GM12878 (cell line): ENCODE data around the gene PHF20. TPM values are rescaled to one million over a fixed set of nuclear protein-coding genes. Genes with fewer than 3 reads are reported as not detected.

Source experiments
- BHLHE40 ChIP-seq, 2 experiments: fragments of 450-650 bp in 1 of 2; IDR thresholded peaks; 2 replicates each; pipeline ENCODE4 v1.6.1; 2011 to 2017; ENCODE audit warnings: low read depth in 2 of 2, borderline replicate concordance in 1 of 2, improper control_type of control experiment in 1 of 2, low read length in 1 of 2, mild to moderate bottlenecking in 1 of 2
- CHD2 ChIP-seq: IDR thresholded peaks from 2 replicates; pipeline ENCODE4 v1.6.1; 2011; ENCODE audit warnings: low read depth, low read length, improper control_type of control experiment, borderline replicate concordance
- CHD4 ChIP-seq: fragments of 200-600 bp; sonication (generic); IDR thresholded peaks from 2 replicates; pipeline ENCODE4 v1.6.1; 2016; ENCODE audit warnings: mild to moderate bottlenecking
- EP300 ChIP-seq, 2 experiments: fragments of 150-350 bp in 1 of 2; IDR thresholded peaks; 2 replicates each; pipeline ENCODE4 v1.6.1; 2011 to 2012; ENCODE audit warnings: low read depth in 2 of 2, low read length in 2 of 2, borderline replicate concordance in 1 of 2, improper control_type of control experiment in 1 of 2, inconsistent platforms in 1 of 2; ENCODE audit not compliant: control insufficient read depth in 1 of 2
- ETV6 ChIP-seq, 2 experiments: fragments of 450-650 bp in 1 of 2; IDR thresholded peaks in 1 of 2; conservative IDR thresholded peaks in 1 of 2; 2 replicates each; pipeline ENCODE4 v1.6.1; 2014; ENCODE audit warnings: antibody characterized with exemption in 1 of 2, borderline replicate concordance in 1 of 2, low read depth in 1 of 2, mild to moderate bottlenecking in 1 of 2, moderate library complexity in 1 of 2
- GABPA ChIP-seq: IDR thresholded peaks from 2 replicates; pipeline ENCODE4 v1.6.1; 2014; ENCODE audit warnings: antibody characterized with exemption, low read depth, mild to moderate bottlenecking, inconsistent platforms
- KAT2A ChIP-seq: conservative IDR thresholded peaks from 2 replicates; pipeline ENCODE4 v1.6.1; 2011; ENCODE audit warnings: low read depth, low read length; ENCODE audit not compliant: control insufficient read depth
- MTA2 ChIP-seq: fragments of 450-650 bp; IDR thresholded peaks from 2 replicates; pipeline ENCODE4 v1.6.1; 2016; ENCODE audit warnings: low read depth, mild to moderate bottlenecking, moderate library complexity
- MYC ChIP-seq: IDR thresholded peaks from 2 replicates; pipeline ENCODE4 v1.6.1; 2011; ENCODE audit warnings: mild to moderate bottlenecking, low read length, moderate library complexity, inconsistent platforms; ENCODE audit not compliant: insufficient read depth, insufficient replicate concordance, insufficient read length, severe bottlenecking
- NBN ChIP-seq: fragments of 450-650 bp; IDR thresholded peaks from 2 replicates; pipeline ENCODE4 v1.6.1; 2016
- NKRF ChIP-seq: fragments of 450-650 bp; conservative IDR thresholded peaks from 2 replicates; pipeline ENCODE4 v1.6.1; 2017; ENCODE audit warnings: mild to moderate bottlenecking, moderate library complexity
- NR2F1 ChIP-seq: fragments of 450-650 bp; conservative IDR thresholded peaks from 2 replicates; pipeline ENCODE4 v1.6.1; 2017; ENCODE audit warnings: mild to moderate bottlenecking
- NRF1 ChIP-seq: conservative IDR thresholded peaks from 2 replicates; pipeline ENCODE4 v1.6.1; 2011; ENCODE audit warnings: mild to moderate bottlenecking, low read depth, low read length, improper control_type of control experiment
- POLR2A ChIP-seq: IDR thresholded peaks from 2 replicates; pipeline ENCODE4 v1.6.1; 2011; ENCODE audit warnings: low read depth, mild to moderate bottlenecking, low read length
- SIN3A ChIP-seq: IDR thresholded peaks from 2 replicates; pipeline ENCODE4 v1.6.1; 2012; ENCODE audit warnings: low read depth, low read length, improper control_type of control experiment
- SMARCA5 ChIP-seq: fragments of 450-650 bp; IDR thresholded peaks from 2 replicates; pipeline ENCODE4 v1.6.1; 2017; ENCODE audit warnings: mild to moderate bottlenecking
- SREBF2 ChIP-seq: IDR thresholded peaks from 2 replicates; pipeline ENCODE4 v1.6.1; 2012; ENCODE audit warnings: mild to moderate bottlenecking, low read length
- SUPT20H ChIP-seq: IDR thresholded peaks from 2 replicates; pipeline ENCODE4 v1.6.1; 2011; ENCODE audit warnings: low read depth, mild to moderate bottlenecking, low read length, moderate library complexity, borderline replicate concordance; ENCODE audit not compliant: control insufficient read depth
- polyA plus RNA-seq, 11 experiments: library from polyadenylated mRNA; depleted of rRNA in 4 of 11; unstranded in 6 of 11; stranded (reverse) in 5 of 11; fragments of >200 nt; fragmentation: Nextera tagmentation in 4 of 11; fragmentation: Illumina TruSeq in 1 of 11; extraction: Ambion mirVana in 4 of 11; extraction: Trizol in 1 of 11; gene quantifications; 1 replicate in 1 of 11; 2 replicates in 10 of 11; pipeline versions ENCODE4 v1.2.1 to v1.2.3, GENCODE V29; 2011 to 2016; ENCODE audit warnings: inconsistent platforms in 2 of 11, missing spikeins in 2 of 11, low read depth in 1 of 11
- total RNA-seq, 4 experiments: library from RNA; depleted of rRNA in 3 of 4; stranded (reverse); fragments of >200 nt in 3 of 4; fragmentation: Illumina TruSeq in 1 of 4; extraction: Trizol in 1 of 4; gene quantifications; 2 replicates each; pipeline versions ENCODE4 v1.2.1 to v1.2.3, GENCODE V29; 2013 to 2021
- TF ChIP-seq, protein P1 (sequence below): fragments of 450-650 bp; formaldehyde crosslinking; IDR thresholded peaks from 2 replicates; pipeline ENCODE4 v1.4.0; 2022; ENCODE audit warnings: mild to moderate bottlenecking, moderate library complexity
- TF ChIP-seq, protein P2 (sequence below): fragments of 150-350 bp; IDR thresholded peaks from 2 replicates; pipeline ENCODE4 v1.6.1; 2016; ENCODE audit warnings: low read depth, low read length

PHF20 gene
- total and polyA plus RNA-seq, 10 of the 15 experiments (the other 5 are each of a cell fraction or from before 2014, with no cell fraction given), result 31.6 to 91.2 (median 46.8) TPM

GRCh38 chr20:35741892-35742740 is 29.7 kb upstream of the PHF20 start, which contains the start of gene RBM39 (continued):
- TF ChIP-seq EP300 (IDR thresholded peaks at IDR 0.05; ENCODE audit: borderline replicate concordance in 1 of 2, control insufficient read depth in 1 of 2, low read depth in 2 of 2, low read length in 2 of 2), result 0 out of 4 replicates have a peak, but pooled peaks of 1 of the 2 experiments have one; percentile 46
- no peak for TF ChIP-seq GABPA
- 0 out of 2 replicates have a peak, but pooled peaks have one; percentile 30 for TF ChIP-seq KAT2A
- TF ChIP-seq NKRF, result peak; percentile 62; the same call in 1 of the 2 replicates
- peak; percentile 82 for TF ChIP-seq MYC
- TF ChIP-seq CHD4, result no peak
- peak; percentile 55; the same call in 1 of the 2 replicates for TF ChIP-seq SIN3A
- TF ChIP-seq SMARCA5, result no peak; the same call in 1 of the 2 replicates
- TF ChIP-seq POLR2A, result peak; percentile 92
- TF ChIP-seq SREBF2, result no peak
- TF ChIP-seq BHLHE40 (IDR thresholded peaks at IDR 0.05; ENCODE audit: borderline replicate concordance in 1 of 2, low read depth in 2 of 2, low read length in 1 of 2), result peak in 1 of 2 experiments; percentile 57; a peak in 2 of 4 replicates
- 0 out of 2 replicates have a peak, but pooled peaks have one; percentile 14 for TF ChIP-seq NRF1
- peak; percentile 100 for TF ChIP-seq CHD2
- TF ChIP-seq, protein P1, sequence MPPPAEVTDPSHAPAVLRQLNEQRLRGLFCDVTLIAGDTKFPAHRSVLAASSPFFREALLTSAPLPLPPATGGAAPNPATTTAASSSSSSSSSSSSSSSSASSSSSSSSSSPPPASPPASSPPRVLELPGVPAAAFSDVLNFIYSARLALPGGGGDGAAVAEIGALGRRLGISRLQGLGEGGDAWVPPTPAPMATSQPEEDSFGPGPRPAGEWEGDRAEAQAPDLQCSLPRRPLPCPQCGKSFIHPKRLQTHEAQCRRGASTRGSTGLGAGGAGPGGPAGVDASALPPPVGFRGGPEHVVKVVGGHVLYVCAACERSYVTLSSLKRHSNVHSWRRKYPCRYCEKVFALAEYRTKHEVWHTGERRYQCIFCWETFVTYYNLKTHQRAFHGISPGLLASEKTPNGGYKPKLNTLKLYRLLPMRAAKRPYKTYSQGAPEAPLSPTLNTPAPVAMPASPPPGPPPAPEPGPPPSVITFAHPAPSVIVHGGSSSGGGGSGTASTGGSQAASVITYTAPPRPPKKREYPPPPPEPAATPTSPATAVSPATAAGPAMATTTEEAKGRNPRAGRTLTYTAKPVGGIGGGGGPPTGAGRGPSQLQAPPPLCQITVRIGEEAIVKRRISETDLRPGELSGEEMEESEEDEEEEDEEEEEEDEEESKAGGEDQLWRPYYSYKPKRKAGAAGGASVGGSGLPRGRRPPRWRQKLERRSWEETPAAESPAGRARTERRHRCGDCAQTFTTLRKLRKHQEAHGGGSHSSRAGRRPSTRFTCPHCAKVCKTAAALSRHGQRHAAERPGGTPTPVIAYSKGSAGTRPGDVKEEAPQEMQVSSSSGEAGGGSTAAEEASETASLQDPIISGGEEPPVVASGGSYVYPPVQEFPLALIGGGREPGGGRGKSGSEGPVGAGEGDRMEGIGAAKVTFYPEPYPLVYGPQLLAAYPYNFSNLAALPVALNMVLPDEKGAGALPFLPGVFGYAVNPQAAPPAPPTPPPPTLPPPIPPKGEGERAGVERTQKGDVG (CRISPR knock-in tag), result no peak
- no peak for TF ChIP-seq MTA2
- TF ChIP-seq, protein P2, sequence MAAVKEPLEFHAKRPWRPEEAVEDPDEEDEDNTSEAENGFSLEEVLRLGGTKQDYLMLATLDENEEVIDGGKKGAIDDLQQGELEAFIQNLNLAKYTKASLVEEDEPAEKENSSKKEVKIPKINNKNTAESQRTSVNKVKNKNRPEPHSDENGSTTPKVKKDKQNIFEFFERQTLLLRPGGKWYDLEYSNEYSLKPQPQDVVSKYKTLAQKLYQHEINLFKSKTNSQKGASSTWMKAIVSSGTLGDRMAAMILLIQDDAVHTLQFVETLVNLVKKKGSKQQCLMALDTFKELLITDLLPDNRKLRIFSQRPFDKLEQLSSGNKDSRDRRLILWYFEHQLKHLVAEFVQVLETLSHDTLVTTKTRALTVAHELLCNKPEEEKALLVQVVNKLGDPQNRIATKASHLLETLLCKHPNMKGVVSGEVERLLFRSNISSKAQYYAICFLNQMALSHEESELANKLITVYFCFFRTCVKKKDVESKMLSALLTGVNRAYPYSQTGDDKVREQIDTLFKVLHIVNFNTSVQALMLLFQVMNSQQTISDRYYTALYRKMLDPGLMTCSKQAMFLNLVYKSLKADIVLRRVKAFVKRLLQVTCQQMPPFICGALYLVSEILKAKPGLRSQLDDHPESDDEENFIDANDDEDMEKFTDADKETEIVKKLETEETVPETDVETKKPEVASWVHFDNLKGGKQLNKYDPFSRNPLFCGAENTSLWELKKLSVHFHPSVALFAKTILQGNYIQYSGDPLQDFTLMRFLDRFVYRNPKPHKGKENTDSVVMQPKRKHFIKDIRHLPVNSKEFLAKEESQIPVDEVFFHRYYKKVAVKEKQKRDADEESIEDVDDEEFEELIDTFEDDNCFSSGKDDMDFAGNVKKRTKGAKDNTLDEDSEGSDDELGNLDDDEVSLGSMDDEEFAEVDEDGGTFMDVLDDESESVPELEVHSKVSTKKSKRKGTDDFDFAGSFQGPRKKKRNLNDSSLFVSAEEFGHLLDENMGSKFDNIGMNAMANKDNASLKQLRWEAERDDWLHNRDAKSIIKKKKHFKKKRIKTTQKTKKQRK, result peak; percentile 45; the same call in 1 of the 2 replicates
- no peak for TF ChIP-seq SUPT20H
- peak; percentile 13; the same call in 1 of the 2 replicates for TF ChIP-seq NR2F1
- peak; percentile 93; the same call in 1 of the 2 replicates for TF ChIP-seq NBN
- TF ChIP-seq ETV6 (conservative IDR thresholded peaks at IDR 0.05 in 1 of 2, IDR thresholded peaks at IDR 0.05 in 1 of 2; ENCODE audit: borderline replicate concordance in 1 of 2, low read depth in 1 of 2), result 0 out of 4 replicates have a peak, but pooled peaks of 1 of the 2 experiments have one; percentile 23
